NCI-H2107 treated with DMSO at 0.1 percent for 48 hours (cell line): ENCODE measurements around the gene POLR2J.
"Not testable (repeated sequence)": the region's sequence is repeated elsewhere in the genome, so short reads cannot be mapped to it uniquely, and the experiment has no call there.

Source experiments
- DNase-seq: peaks from one replicate; lab custom pipeline; 2025; ENCODE audit not compliant: unreplicated experiment; lab: John Stamatoyannopoulos, UW

POLR2J gene

GRCh38 chr7:102494473-102495149, 15.9 kb upstream of the POLR2J start:
- DNase-seq, result not testable (repeated sequence)

- not testable (repeated sequence) for DNase-seq
These were observed 15.3 kb upstream of the POLR2J start for GRCh38 chr7:102494026-102494425.

DNA sequence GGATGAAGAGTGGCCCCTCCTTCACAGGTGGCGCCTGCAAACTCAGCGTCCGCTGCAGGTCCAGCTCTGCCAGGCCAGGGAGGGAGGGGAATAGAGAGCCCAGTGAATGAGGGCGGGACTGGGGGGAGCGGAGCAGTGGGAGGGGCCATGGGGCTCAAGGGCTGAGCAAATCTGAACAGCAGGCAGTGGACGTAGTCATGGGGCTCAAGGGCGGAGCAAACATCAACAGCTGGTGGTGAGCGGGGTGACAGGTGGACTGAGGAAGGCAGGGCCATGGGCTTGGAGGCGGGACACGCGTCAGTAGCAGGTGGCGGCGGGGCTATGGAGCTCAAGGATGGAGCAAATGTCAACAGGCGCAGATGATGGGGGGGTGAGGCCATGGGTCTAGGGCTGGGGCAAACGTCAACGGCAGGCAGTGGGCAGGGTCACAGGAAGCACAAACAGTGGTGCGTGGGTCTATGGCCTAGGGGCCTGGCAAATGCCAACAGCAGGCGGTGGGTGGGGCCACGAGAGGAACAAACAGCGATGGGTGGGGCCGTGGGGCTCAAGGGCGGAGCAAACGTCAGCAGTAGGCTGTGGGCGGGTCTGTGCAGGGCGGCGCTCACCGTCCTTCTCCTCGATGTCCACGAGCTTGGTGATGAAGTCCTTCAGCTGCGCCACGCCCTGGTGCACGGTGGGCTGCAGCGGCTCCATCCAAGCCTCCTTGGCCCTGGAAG, 14.7 kb upstream of the POLR2J start:
- DNase-seq, result not testable (repeated sequence)

DNA sequence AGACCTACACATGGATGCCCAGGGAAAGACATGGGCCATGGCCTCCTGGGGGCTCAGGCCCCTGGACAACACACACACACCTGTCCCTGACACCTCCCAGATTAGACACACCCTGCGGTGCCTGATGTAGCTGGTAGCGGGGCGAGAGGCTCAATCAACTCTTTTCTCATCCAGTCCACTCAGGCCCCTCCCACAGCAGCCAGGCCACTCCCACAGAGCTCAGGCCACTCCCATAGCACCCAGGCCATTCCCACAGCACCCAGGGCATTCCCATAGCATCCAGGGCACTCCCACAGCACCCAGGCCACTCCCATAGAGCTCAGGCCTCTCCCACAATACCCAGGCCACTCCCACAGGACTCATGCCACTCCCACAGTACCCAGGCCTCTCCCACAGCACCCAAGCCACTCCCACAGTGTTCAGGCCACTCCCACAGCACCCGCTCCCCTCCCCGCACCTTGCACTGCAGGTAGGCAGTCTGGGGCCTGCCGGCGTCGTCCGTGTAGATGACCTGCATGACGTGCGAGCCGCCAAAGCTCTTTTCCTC, 11.9 kb upstream of the POLR2J start:
- not testable (repeated sequence) for DNase-seq

- not testable (repeated sequence) for DNase-seq
These were observed 5.6 kb upstream of the POLR2J start for GRCh38 chr7:102484317-102484716.

DNA sequence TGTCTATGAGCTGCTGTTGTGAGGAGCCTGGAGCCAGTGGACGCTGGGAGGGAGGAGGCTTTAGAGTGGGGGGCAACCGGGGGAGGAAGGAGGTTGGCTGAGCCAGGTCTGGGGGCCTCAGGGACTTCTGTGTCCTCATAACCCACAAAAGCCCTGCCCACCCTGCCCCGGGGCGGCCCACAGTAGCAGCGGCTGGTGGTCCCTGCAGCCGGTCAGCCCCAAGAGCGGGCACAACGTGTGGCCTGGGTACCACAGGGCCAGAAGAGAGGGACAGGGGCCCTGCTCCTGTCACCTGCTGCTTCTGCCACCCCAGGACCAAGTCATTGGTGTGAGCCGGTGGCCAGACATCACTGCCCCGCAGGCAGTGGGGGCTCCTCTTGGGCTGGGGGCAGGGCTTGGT, 3.2 kb upstream of the POLR2J start:
- DNase-seq, result not testable (repeated sequence)

- DNase-seq, result not testable (repeated sequence)
These were observed 1.4 kb upstream of the POLR2J start for GRCh38 chr7:102479982-102480637.

DNA sequence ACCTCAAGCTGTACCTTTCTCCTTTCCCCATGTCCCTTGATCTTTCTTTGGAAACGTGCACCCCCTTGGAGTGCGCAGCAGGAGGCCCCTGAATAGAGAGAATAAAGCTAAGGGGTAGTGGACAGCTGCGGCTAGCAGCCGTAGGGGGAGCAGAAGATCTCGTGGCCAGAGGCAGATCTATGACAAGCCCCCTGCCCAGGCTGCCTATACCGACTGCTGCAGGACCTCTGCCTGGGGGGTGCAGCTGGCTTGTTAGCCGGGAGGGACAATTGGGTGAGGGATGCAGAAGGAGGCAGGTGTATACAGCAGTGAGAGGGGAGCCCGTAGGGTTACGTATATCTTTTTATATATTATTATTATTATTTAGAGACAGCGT, 475 bp upstream of the POLR2J start:
- DNase-seq, result not testable (repeated sequence)

DNA sequence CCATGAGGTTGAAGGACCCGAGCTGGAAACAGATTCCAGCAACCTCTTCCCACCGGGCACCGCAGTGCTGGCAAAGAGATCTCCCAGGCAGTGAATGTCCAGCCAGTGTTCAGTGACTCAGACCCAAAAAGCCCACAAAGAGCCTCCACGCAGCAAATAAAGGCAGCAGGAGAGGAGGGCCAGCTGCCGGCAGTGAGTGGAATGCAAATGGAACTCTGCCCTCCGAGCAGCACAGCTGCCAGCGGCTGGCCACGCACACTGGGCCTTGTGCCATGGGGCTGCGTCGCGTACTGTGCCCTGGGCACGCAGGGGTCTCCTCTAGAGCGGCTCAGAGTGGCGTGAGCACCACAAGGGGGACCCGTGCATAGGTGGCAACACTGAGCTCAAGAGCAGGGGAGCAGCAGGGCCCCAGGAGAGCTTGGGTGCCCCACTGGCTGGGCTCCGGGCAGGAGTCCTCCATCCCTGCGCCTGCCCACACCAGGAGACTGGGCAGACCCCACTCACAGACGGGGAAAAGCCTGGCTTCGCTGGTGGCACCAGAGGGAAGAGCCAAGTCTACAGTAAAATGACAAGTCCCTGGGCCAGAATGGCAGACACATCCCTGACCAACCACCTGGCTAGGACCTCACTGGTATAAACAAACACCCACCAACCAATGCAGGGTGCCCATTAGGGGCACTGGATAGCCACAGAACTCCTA, 3.8 kb downstream of the POLR2J start:
- DNase-seq, result not testable (repeated sequence)

DNA sequence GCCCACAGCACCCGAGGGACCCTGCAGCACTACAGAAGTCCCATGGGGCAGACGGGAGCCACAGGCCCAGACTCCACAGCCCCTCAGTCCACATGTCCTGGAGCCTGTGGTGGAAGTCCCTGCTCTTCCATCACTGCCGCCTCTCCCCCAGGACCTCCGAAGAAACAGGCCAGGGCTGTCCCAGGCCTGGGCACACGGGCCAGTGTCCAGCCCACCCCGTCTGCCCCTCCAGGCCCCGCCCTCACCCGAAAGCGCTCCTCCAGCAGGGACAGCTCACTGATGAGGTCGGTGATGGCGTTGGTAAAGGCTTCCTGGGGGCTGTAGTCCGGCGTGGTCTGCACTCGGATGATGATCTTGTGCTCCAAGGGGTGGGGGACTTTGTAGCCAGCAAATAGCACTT, 4.6 kb downstream of the POLR2J start:
- DNase-seq, result not testable (repeated sequence)

DNA sequence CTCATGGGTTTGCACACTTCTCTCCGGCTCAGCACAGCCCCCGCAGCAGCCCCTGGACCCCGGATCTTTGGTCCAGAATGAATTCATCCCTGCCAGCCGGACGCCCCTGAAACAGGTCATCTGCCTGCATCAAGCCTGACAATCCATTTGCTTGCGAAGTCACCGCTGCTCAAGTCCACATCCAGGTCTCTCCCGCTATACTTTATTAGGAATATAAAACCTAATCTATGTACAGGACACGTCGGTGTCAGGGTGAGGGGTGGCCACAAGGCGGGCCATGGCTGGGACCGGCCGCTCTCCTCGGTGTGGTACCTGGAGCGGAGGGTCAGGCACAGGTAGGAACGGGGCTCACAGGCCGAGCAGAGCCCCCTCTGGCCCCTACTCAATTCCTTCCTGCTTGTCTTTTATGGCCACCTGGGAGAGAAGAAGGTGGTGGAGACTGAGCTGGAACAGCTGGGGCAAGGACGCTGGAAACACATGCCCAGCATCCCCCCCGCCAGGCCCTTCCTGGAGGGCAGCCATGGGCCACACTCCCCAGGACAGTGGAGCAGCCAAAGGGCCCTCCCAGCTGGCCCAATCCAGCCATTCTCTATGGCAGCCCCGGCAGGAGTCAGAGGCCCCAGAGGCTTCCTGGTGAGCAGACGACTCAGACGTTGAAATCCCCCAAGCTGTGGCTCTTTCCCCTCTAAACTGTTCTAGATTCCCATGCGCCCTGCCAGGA, 5.3 kb downstream of the POLR2J start:
- no peak for DNase-seq

- DNase-seq, result no peak
These were observed 6.3 kb downstream of the POLR2J start for GRCh38 chr7:102472126-102473041.

DNA sequence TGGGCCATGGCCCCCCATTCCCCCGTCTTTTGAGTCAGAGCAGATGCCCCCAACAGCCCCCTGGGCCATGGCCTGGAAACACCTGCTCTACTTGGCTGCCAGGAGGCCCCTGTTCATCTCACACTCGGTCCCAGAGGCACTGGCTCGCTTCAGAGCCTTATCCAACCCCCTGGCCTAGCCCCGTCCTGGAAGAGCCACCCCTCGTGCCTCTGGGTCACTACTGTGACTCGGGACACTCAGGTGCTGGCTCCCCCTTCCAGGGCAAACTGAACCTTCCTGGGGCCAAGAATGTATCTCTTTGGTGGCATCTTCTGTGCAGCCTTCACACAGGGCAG, 7.0 kb downstream of the POLR2J start:
- DNase-seq, result no peak

- no peak for DNase-seq
These were observed 8.5 kb downstream of the POLR2J start for GRCh38 chr7:102469972-102470825.

DNA sequence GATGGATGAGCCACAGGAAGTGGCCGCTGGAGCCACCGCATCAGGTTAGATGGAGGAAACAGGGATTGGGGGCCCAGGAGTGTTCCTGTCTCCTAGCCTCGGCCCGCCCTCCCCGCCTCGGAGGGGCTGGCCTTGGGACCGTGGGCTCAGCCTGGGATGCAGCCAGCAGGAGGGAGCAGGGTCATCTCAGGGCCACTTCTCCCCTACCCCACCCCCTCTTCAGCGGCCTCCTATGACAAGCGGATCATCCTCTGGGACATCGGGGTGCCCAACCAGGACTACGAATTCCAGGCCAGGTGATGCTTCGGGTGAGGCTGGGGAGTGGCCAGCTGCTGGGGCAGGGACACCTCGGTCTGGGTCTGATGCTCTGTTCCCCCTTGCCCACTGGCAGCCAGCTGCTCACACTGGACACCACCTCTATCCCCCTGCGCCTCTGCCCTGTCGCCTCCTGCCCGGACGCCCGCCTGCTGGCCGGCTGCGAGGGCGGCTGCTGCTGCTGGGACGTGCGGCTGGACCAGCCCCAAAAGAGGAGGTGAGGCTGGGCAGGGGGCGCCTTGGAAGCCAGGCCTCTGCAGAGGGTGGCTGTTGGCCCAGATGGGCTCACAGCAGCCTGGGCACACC, 9.3 kb downstream of the POLR2J start:
- DNase-seq, result no peak

GRCh38 chr7:102468478-102469350, 10.0 kb downstream of the POLR2J start:
- DNase-seq, result no peak
